Erythroblast (primary cell): ENCODE data around the gene LMNTD1.

Experiments used
- GATA1 ChIP-seq: IDR thresholded peaks from 2 replicates; pipeline ENCODE4 v1.6.1; 2011; ENCODE audit warnings: low read depth, mild to moderate bottlenecking, control low read depth, low read length, moderate library complexity
- POLR2A ChIP-seq: IDR thresholded peaks from 2 replicates; pipeline ENCODE4 v1.6.1; 2011; ENCODE audit warnings: mild to moderate bottlenecking, low read length

DNA sequence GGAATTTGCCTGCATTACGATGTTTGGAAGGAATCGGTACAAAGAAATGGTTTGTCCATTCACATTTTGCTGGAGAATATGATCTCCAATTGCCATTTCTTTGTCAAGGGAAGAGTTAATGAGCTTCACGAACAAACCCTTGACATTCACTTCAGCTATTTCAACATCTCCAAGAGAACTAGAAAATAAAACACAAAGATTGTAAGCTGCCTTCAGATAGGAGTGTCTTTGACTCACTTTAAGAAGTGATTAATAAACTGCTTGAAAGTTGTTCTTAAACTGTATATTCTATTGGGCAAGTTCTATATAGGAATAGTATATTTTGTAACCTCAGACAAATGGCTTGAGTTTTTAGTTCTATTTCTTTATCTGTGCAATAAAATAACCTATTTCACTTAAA lies 26.3 kb downstream of the LMNTD1 start:
- TF ChIP-seq POLR2A (no peak), GATA1 (no peak)
